OCI-LY3 (cell line): Measurements from ENCODE around the gene SLC25A51.

Experiments
- CTCF ChIP-seq: fragments of 200-600, 300-600 bp; sonication (generic); IDR thresholded peaks from 2 replicates; pipeline ENCODE4 v1.5.1; 2014; ENCODE audit warnings: antibody characterized with exemption, low read length, low read depth
- EZH2phosphoT487 ChIP-seq: fragments of 200-600 bp; shearing (Covaris generic); IDR thresholded peaks from 2 replicates; pipeline ENCODE4 v1.6.1; 2018; ENCODE audit warnings: antibody characterized with exemption, mixed run types, low read depth

GRCh38 chr9:37870081-37870798 lies 33.7 kb downstream of the SLC25A51 start:
- TF ChIP-seq CTCF (no peak), EZH2phosphoT487 (no peak)
